K562 (cell line): ENCODE measurements around the gene PPP2R5A. TPM values are rescaled to one million over a fixed set of nuclear protein-coding genes. Genes with fewer than 3 reads are reported as not detected.

ENCODE experiments used
- CBFA2T2 ChIP-seq: fragments of 450-650 bp; conservative IDR thresholded peaks from 2 replicates; pipeline ENCODE4 v1.6.1; 2017; ENCODE audit warnings: mild to moderate bottlenecking
- CTCF ChIP-seq, 3 experiments: IDR thresholded peaks in 2 of 3; conservative IDR thresholded peaks in 1 of 3; 2 replicates each; pipeline ENCODE4 v1.5.1; 2011 to 2012; ENCODE audit warnings: low read length in 3 of 3, mild to moderate bottlenecking in 3 of 3, control low read depth in 2 of 3, improper control_type of control experiment in 1 of 3, inconsistent platforms in 1 of 3, low read depth in 1 of 3, mixed read lengths in 1 of 3, moderate library complexity in 1 of 3; ENCODE audit not compliant: insufficient read depth in 2 of 3
- EP400 ChIP-seq: fragments of 450-650 bp; IDR thresholded peaks from 2 replicates; pipeline ENCODE4 v1.6.1; 2017; ENCODE audit warnings: antibody characterized with exemption, mild to moderate bottlenecking, moderate library complexity
- ESRRA ChIP-seq: fragments of 450-650 bp; IDR thresholded peaks from 2 replicates; pipeline ENCODE4 v1.6.1; 2014; ENCODE audit warnings: low read depth, mild to moderate bottlenecking, moderate library complexity, borderline replicate concordance
- FOXM1 ChIP-seq, 2 experiments: fragments of 450-650 bp in 1 of 2; sonication (generic) in 1 of 2; formaldehyde crosslinking in 1 of 2; IDR thresholded peaks; 2 replicates each; pipeline versions ENCODE4 v1.6.1 to v1.9.0; 2017 to 2022; ENCODE audit warnings: low read depth in 2 of 2, mild to moderate bottlenecking in 2 of 2, missing genetic modification reagents in 1 of 2, moderate library complexity in 1 of 2
- HDAC2 ChIP-seq: fragments of 450-650 bp; IDR thresholded peaks from 2 replicates; pipeline ENCODE4 v1.6.1; 2016; ENCODE audit warnings: mild to moderate bottlenecking
- POLR2G ChIP-seq: fragments of 200-400 bp; formaldehyde crosslinking; IDR thresholded peaks from 2 replicates; pipeline ENCODE4 v1.6.1; 2017; ENCODE audit warnings: low read depth, mild to moderate bottlenecking, antibody characterized with exemption, low read length, moderate library complexity
- PPARD ChIP-seq: fragments of 250-450 bp; sonication (Bioruptor Pico); IDR thresholded peaks from 2 replicates; pipeline ENCODE4 v1.8.0; 2022; ENCODE audit warnings: inconsistent platforms, mild to moderate bottlenecking, moderate library complexity
- TAL1 ChIP-seq: fragments of 450-650 bp; IDR thresholded peaks from 2 replicates; pipeline ENCODE4 v1.6.1; 2016; ENCODE audit warnings: mild to moderate bottlenecking
- ZBTB33 ChIP-seq: sonication (generic); formaldehyde crosslinking; IDR thresholded peaks from 2 replicates; pipeline ENCODE4 v1.8.1; 2023; ENCODE audit warnings: mild to moderate bottlenecking, missing genetic modification reagents
- polyA plus RNA-seq, 8 experiments: library from polyadenylated mRNA; depleted of rRNA in 4 of 8; stranded (reverse) in 5 of 8; unstranded in 3 of 8; fragments of >200 nt; fragmentation: Nextera tagmentation in 2 of 8; fragmentation: Illumina TruSeq in 1 of 8; extraction: Ambion mirVana in 2 of 8; extraction: Trizol in 1 of 8; gene quantifications; 2 replicates each; pipeline versions ENCODE4 v1.2.1 to v1.2.3, GENCODE V29; 2011 to 2014; ENCODE audit warnings: inconsistent platforms in 1 of 8, missing spikeins in 1 of 8
- total RNA-seq, 7 experiments: library from RNA; depleted of rRNA in 6 of 7; stranded (reverse); fragments of >200 nt in 6 of 7; fragmentation: Illumina TruSeq in 2 of 7; extraction: Trizol in 2 of 7; gene quantifications; 2 replicates each; pipeline versions ENCODE4 v1.2.1 to v1.2.3, GENCODE V29; 2011 to 2021; ENCODE audit warnings: low replicate concordance in 1 of 7
- TF ChIP-seq, protein P1 (sequence below): IDR thresholded peaks from 3 replicates; pipeline ENCODE4 v1.6.1; 2011; ENCODE audit warnings: borderline replicate concordance, mild to moderate bottlenecking, moderate library complexity; ENCODE audit not compliant: insufficient read length; ENCODE audit errors: extremely low read depth

PPP2R5A gene
- total and polyA plus RNA-seq, 9 of the 15 experiments (the other 6 are each of a cell fraction or from before 2014, with no cell fraction given), result 26.9 to 106 (median 64.3) TPM

GRCh38 chr1:212396638-212397037, 111.4 kb downstream of the PPP2R5A start (continued):
- no peak for TF ChIP-seq CTCF (IDR thresholded peaks at IDR 0.05 in 2 of 3, conservative IDR thresholded peaks at IDR 0.05 in 1 of 3; ENCODE audit: insufficient read depth in 2 of 3, low read depth in 1 of 3, low read length in 3 of 3)
- no peak for TF ChIP-seq ESRRA
- TF ChIP-seq TAL1, result no peak
- no peak for TF ChIP-seq POLR2G
- TF ChIP-seq HDAC2, result 0 out of 2 replicates have a peak, but pooled peaks have one; percentile 26
- TF ChIP-seq EP400, result no peak
- TF ChIP-seq ZBTB33, result 0 out of 2 replicates have a peak, but pooled peaks have one; percentile 33
- TF ChIP-seq, protein P1, sequence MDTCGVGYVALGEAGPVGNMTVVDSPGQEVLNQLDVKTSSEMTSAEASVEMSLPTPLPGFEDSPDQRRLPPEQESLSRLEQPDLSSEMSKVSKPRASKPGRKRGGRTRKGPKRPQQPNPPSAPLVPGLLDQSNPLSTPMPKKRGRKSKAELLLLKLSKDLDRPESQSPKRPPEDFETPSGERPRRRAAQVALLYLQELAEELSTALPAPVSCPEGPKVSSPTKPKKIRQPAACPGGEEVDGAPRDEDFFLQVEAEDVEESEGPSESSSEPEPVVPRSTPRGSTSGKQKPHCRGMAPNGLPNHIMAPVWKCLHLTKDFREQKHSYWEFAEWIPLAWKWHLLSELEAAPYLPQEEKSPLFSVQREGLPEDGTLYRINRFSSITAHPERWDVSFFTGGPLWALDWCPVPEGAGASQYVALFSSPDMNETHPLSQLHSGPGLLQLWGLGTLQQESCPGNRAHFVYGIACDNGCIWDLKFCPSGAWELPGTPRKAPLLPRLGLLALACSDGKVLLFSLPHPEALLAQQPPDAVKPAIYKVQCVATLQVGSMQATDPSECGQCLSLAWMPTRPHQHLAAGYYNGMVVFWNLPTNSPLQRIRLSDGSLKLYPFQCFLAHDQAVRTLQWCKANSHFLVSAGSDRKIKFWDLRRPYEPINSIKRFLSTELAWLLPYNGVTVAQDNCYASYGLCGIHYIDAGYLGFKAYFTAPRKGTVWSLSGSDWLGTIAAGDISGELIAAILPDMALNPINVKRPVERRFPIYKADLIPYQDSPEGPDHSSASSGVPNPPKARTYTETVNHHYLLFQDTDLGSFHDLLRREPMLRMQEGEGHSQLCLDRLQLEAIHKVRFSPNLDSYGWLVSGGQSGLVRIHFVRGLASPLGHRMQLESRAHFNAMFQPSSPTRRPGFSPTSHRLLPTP, result no peak
- no peak for TF ChIP-seq FOXM1 (IDR thresholded peaks at IDR 0.05; ENCODE audit: low read depth)
- no peak for TF ChIP-seq FOXM1 (CRISPR knock-in tag; IDR thresholded peaks at IDR 0.05; ENCODE audit: low read depth)
- no peak for TF ChIP-seq PPARD
- TF ChIP-seq CBFA2T2, result no peak
